ENCODE results near the gene EPDR1.

The EPDR1 gene

GRCh38 chr7:37961251-37961650 lies 40.8 kb downstream of the EPDR1 start:
- no peak overlapping the region for H2AFZ ChIP-seq (ENCODE audit: low read length)
- no peaks in the 10 kb centered on the region for H3K9me2 ChIP-seq (replicated peaks; ENCODE audit: low read depth, low read length)
- no peaks in the 10 kb centered on the region for H4K20me1 ChIP-seq (ENCODE audit: insufficient read depth, low read length, poor library complexity, severe bottlenecking)
- H3K9me3 ChIP-seq (ENCODE audit: insufficient read depth, low read depth, low read length): no peaks in the 10 kb centered on the region
- H3K4me2 ChIP-seq (ENCODE audit: low read depth, low read length, poor library complexity, severe bottlenecking): no peak overlapping the region
- no peak for TF ChIP-seq EZH2phosphoT487 (IDR thresholded peaks at IDR 0.05; ENCODE audit: borderline replicate concordance)
- TF ChIP-seq, protein P1, sequence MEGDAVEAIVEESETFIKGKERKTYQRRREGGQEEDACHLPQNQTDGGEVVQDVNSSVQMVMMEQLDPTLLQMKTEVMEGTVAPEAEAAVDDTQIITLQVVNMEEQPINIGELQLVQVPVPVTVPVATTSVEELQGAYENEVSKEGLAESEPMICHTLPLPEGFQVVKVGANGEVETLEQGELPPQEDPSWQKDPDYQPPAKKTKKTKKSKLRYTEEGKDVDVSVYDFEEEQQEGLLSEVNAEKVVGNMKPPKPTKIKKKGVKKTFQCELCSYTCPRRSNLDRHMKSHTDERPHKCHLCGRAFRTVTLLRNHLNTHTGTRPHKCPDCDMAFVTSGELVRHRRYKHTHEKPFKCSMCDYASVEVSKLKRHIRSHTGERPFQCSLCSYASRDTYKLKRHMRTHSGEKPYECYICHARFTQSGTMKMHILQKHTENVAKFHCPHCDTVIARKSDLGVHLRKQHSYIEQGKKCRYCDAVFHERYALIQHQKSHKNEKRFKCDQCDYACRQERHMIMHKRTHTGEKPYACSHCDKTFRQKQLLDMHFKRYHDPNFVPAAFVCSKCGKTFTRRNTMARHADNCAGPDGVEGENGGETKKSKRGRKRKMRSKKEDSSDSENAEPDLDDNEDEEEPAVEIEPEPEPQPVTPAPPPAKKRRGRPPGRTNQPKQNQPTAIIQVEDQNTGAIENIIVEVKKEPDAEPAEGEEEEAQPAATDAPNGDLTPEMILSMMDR (conservative IDR thresholded peaks at IDR 0.05; ENCODE audit: low read length): no peak
- H3K4me3 ChIP-seq (ENCODE audit: low read length, poor library complexity, severe bottlenecking): no peak overlapping the region
- no peaks in the 10 kb centered on the region for H3K4me1 ChIP-seq (ENCODE audit: insufficient read depth, low read length, poor library complexity, severe bottlenecking)
- no peaks in the 10 kb centered on the region for H3F3A ChIP-seq (ENCODE audit: low read depth)
- no peaks in the 10 kb centered on the region for H3K36me3 ChIP-seq (ENCODE audit: insufficient read depth, low read length)
- H3K9ac ChIP-seq (ENCODE audit: low read depth, low read length, poor library complexity, severe bottlenecking): no peak overlapping the region
- no peaks in the 10 kb centered on the region for H3K79me2 ChIP-seq (ENCODE audit: insufficient read depth, low read length)
- no peaks in the 10 kb centered on the region for H3K27me3 ChIP-seq (ENCODE audit: insufficient read depth, low read length, poor library complexity, severe bottlenecking)

GRCh38 chr7:37964196-37964595 lies 43.8 kb downstream of the EPDR1 start:
- TF ChIP-seq, protein P1 (conservative IDR thresholded peaks at IDR 0.05; ENCODE audit: low read length): no peak
- TF ChIP-seq EZH2phosphoT487 (IDR thresholded peaks at IDR 0.05; ENCODE audit: borderline replicate concordance): no peak
- Histone ChIP-seq H3K9me2 (replicated peaks; ENCODE audit: low read depth, low read length) (no peaks in the 10 kb centered on the region), H3K9me3 (ENCODE audit: insufficient read depth, low read depth, low read length) (no peaks in the 10 kb centered on the region), H3K4me3 (ENCODE audit: low read length, poor library complexity, severe bottlenecking) (no peak overlapping the region), H4K20me1 (ENCODE audit: insufficient read depth, low read length, poor library complexity, severe bottlenecking) (no peaks in the 10 kb centered on the region), H3K4me2 (ENCODE audit: low read depth, low read length, poor library complexity, severe bottlenecking) (no peak overlapping the region), H3K4me1 (ENCODE audit: insufficient read depth, low read length, poor library complexity, severe bottlenecking) (peaks cover 5% of the 10 kb centered on the region), H3K27me3 (ENCODE audit: insufficient read depth, low read length, poor library complexity, severe bottlenecking) (no peaks in the 10 kb centered on the region), H3F3A (ENCODE audit: low read depth) (no peaks in the 10 kb centered on the region), H3K79me2 (ENCODE audit: insufficient read depth, low read length) (no peaks in the 10 kb centered on the region), H2AFZ (ENCODE audit: low read length) (no peak overlapping the region), H3K9ac (ENCODE audit: low read depth, low read length, poor library complexity, severe bottlenecking) (no peak overlapping the region), H3K36me3 (ENCODE audit: insufficient read depth, low read length) (no peaks in the 10 kb centered on the region)

- TF ChIP-seq EZH2phosphoT487 (IDR thresholded peaks at IDR 0.05; ENCODE audit: borderline replicate concordance): no peak
- TF ChIP-seq, protein P1 (conservative IDR thresholded peaks at IDR 0.05; ENCODE audit: low read length): no peak
- no peak overlapping the region for H3K4me3 ChIP-seq (ENCODE audit: low read length, poor library complexity, severe bottlenecking)
- no peaks in the 10 kb centered on the region for H3K9me2 ChIP-seq (replicated peaks; ENCODE audit: low read depth, low read length)
- no peaks in the 10 kb centered on the region for H3K9me3 ChIP-seq (ENCODE audit: insufficient read depth, low read depth, low read length)
- H4K20me1 ChIP-seq (ENCODE audit: insufficient read depth, low read length, poor library complexity, severe bottlenecking): no peaks in the 10 kb centered on the region
- no peak overlapping the region for H2AFZ ChIP-seq (ENCODE audit: low read length)
- H3K4me2 ChIP-seq (ENCODE audit: low read depth, low read length, poor library complexity, severe bottlenecking): no peak overlapping the region
- no peaks in the 10 kb centered on the region for H3K79me2 ChIP-seq (ENCODE audit: insufficient read depth, low read length)
- no peaks in the 10 kb centered on the region for H3F3A ChIP-seq (ENCODE audit: low read depth)
- H3K9ac ChIP-seq (ENCODE audit: low read depth, low read length, poor library complexity, severe bottlenecking): no peak overlapping the region
- no peaks in the 10 kb centered on the region for H3K27me3 ChIP-seq (ENCODE audit: insufficient read depth, low read length, poor library complexity, severe bottlenecking)
- no peaks in the 10 kb centered on the region for H3K36me3 ChIP-seq (ENCODE audit: insufficient read depth, low read length)
- peaks cover 5% of the 10 kb centered on the region for H3K4me1 ChIP-seq (ENCODE audit: insufficient read depth, low read length, poor library complexity, severe bottlenecking)
These were observed 49.8 kb downstream of the EPDR1 start for GRCh38 chr7:37970211-37970610.

Measured in Loucy (cell line).